Rectal smooth muscle tissue (tissue), 1 donor: ENCODE results near the gene CSRP1.
A peak's percentile ranks its signal among the peaks of the same experiment; 100 is the strongest.
"Not testable (repeated sequence)": the region's sequence is repeated elsewhere in the genome, so short reads cannot be mapped to it uniquely, and the experiment has no call there.

Experiments used
- H3K27ac ChIP-seq: one replicate; pipeline ENCODE4 v1.7.0; 2013; ENCODE audit warnings: low read depth, low read length, inconsistent platforms
- H3K27me3 ChIP-seq: one replicate; pipeline ENCODE4 v1.7.0; 2013; ENCODE audit warnings: low read length; ENCODE audit not compliant: control insufficient read depth, insufficient read depth
- H3K36me3 ChIP-seq: one replicate; pipeline ENCODE4 v1.7.0; 2013; ENCODE audit warnings: low read length; ENCODE audit not compliant: control insufficient read depth, insufficient read depth
- H3K4me1 ChIP-seq: one replicate; pipeline ENCODE4 v1.7.0; 2013; ENCODE audit warnings: low read length; ENCODE audit not compliant: control insufficient read depth, insufficient read depth
- H3K4me3 ChIP-seq: one replicate; pipeline ENCODE4 v1.7.0; 2013; ENCODE audit warnings: low read length
- H3K9ac ChIP-seq: one replicate; pipeline ENCODE4 v1.7.0; 2013; ENCODE audit warnings: low read length

The CSRP1 gene

GRCh38 chr1:201472321-201472720 is 34.6 kb downstream of the CSRP1 start:
- not testable (repeated sequence) for H3K27me3 ChIP-seq, H3K4me1 ChIP-seq, H3K9ac ChIP-seq, H3K27ac ChIP-seq, H3K36me3 ChIP-seq, H3K4me3 ChIP-seq

GRCh38 chr1:201471772-201472171 is 35.2 kb downstream of the CSRP1 start:
- Histone ChIP-seq H3K4me3 (no peak overlapping the region), H3K9ac (no peak overlapping the region), H3K27me3 (no peaks in the 10 kb centered on the region), H3K4me1 (peaks cover 6% of the 10 kb centered on the region), H3K27ac (no peak overlapping the region), H3K36me3 (no peaks in the 10 kb centered on the region)

- H3K27ac ChIP-seq = peak overlapping the region; percentile 98
- H3K4me3 ChIP-seq = no peak overlapping the region
- H3K4me1 ChIP-seq = peaks cover 14% of the 10 kb centered on the region
- no peak overlapping the region for H3K9ac ChIP-seq
- H3K36me3 ChIP-seq = peaks cover 3% of the 10 kb centered on the region
- no peaks in the 10 kb centered on the region for H3K27me3 ChIP-seq
These were observed 36.3 kb downstream of the CSRP1 start for GRCh38 chr1:201470581-201470980.

GRCh38 chr1:201469645-201470074 is 37.3 kb downstream of the CSRP1 start:
- Histone ChIP-seq H3K27me3 (no peaks in the 10 kb centered on the region), H3K4me3 (peak overlapping the region; percentile 60), H3K4me1 (peaks cover 20% of the 10 kb centered on the region), H3K9ac (no peak overlapping the region), H3K36me3 (peaks cover 5% of the 10 kb centered on the region), H3K27ac (peak overlapping the region; percentile 98)

GRCh38 chr1:201468844-201469644 is 37.9 kb downstream of the CSRP1 start, which contains the start of gene PHLDA3:
TSS of gene PHLDA3 (minus strand) at chr1:201469188. CDS start at chr1:201468786, 402 bp downstream.
- Histone ChIP-seq H3K9ac (peak within 1 kb of the TSS; percentile 87), H3K27me3 (no peaks in the 10 kb centered on the region), H3K36me3 (peaks cover 7% of the 10 kb centered on the region), H3K27ac (peak within 1 kb of the TSS; percentile 98), H3K4me1 (peaks cover 20% of the 10 kb centered on the region), H3K4me3 (peak within 1 kb of the TSS; percentile 60)

- peak overlapping the region; percentile 98 for H3K27ac ChIP-seq
- peak overlapping the region; percentile 60 for H3K4me3 ChIP-seq
- H3K27me3 ChIP-seq = no peaks in the 10 kb centered on the region
- peaks cover 20% of the 10 kb centered on the region for H3K4me1 ChIP-seq
- peaks cover 7% of the 10 kb centered on the region for H3K36me3 ChIP-seq
- peak overlapping the region; percentile 87 for H3K9ac ChIP-seq
These were observed 38.5 kb downstream of the CSRP1 start for GRCh38 chr1:201468501-201468843.

GRCh38 chr1:201466492-201466891 is 40.4 kb downstream of the CSRP1 start:
- Histone ChIP-seq H3K9ac (peak overlapping the region; percentile 32), H3K4me1 (peaks cover 34% of the 10 kb centered on the region), H3K27ac (peak overlapping the region; percentile 98), H3K4me3 (peak overlapping the region; percentile 60), H3K27me3 (no peaks in the 10 kb centered on the region), H3K36me3 (peaks cover 7% of the 10 kb centered on the region)

GRCh38 chr1:201465698-201466290 is 41.1 kb downstream of the CSRP1 start:
- Histone ChIP-seq H3K4me3 (peak overlapping the region; percentile 60), H3K4me1 (peaks cover 39% of the 10 kb centered on the region)

GRCh38 chr1:201463071-201463552 is 43.8 kb downstream of the CSRP1 start:
- Histone ChIP-seq H3K9ac (no peak overlapping the region), H3K4me1 (peaks cover 41% of the 10 kb centered on the region), H3K27ac (peak overlapping the region; percentile 82)

More at GRCh38 chr1:201465698-201466290, 41.1 kb downstream of the CSRP1 start:
- no peak overlapping the region for H3K9ac ChIP-seq
- H3K36me3 ChIP-seq = peaks cover 7% of the 10 kb centered on the region
- H3K27me3 ChIP-seq = no peaks in the 10 kb centered on the region
- peak overlapping the region; percentile 98 for H3K27ac ChIP-seq

GRCh38 chr1:201461645-201462441 is 45.1 kb downstream of the CSRP1 start:
- Histone ChIP-seq H3K4me1 (peaks cover 50% of the 10 kb centered on the region), H3K36me3 (peaks cover 7% of the 10 kb centered on the region), H3K9ac (no peak overlapping the region), H3K27me3 (no peaks in the 10 kb centered on the region), H3K27ac (peak overlapping the region; percentile 82), H3K4me3 (peak overlapping the region; percentile 1)

More at GRCh38 chr1:201463071-201463552, 43.8 kb downstream of the CSRP1 start:
- no peak overlapping the region for H3K4me3 ChIP-seq
- peaks cover 7% of the 10 kb centered on the region for H3K36me3 ChIP-seq
- no peaks in the 10 kb centered on the region for H3K27me3 ChIP-seq

- Histone ChIP-seq H3K9ac (no peak overlapping the region), H3K36me3 (peaks cover 7% of the 10 kb centered on the region), H3K27me3 (no peaks in the 10 kb centered on the region), H3K4me1 (peaks cover 51% of the 10 kb centered on the region), H3K4me3 (peak overlapping the region; percentile 1), H3K27ac (peak overlapping the region; percentile 82)
These were observed 45.9 kb downstream of the CSRP1 start for GRCh38 chr1:201460814-201461644.
